Adrenal gland (tissue), 12 donors: ENCODE measurements around the gene HLX. TPM values are rescaled to one million over a fixed set of nuclear protein-coding genes. Genes with fewer than 3 reads are reported as not detected.

ENCODE experiments used
- DNase-seq, 7 donors: peaks; one replicate each; pipeline ENCODE4 v3.0.0-alpha.2; 2019 to 2020
- H3K27ac ChIP-seq, 5 donors: fragments of 200-600 bp; sonication (generic) in 4 of 5; 1 replicate in 3 of 5; 2 replicates in 2 of 5; pipeline versions ENCODE4 v1.5.1 to v1.8.0; 2016 to 2020; ENCODE audit warnings: mild to moderate bottlenecking in 1 of 5
- H3K27me3 ChIP-seq: fragments of 200-600 bp; 2 replicates; pipeline ENCODE4 v1.8.0; 2021
- H3K36me3 ChIP-seq, 2 donors: fragments of 200-600 bp; replicated peaks in 1 of 2; 1 replicate in 1 of 2; 2 replicates in 1 of 2; pipeline versions ENCODE4 v1.5.1 to v1.8.0; 2018 to 2022
- H3K4me1 ChIP-seq, 2 donors: fragments of 200-600 bp; replicated peaks in 1 of 2; 1 replicate in 1 of 2; 2 replicates in 1 of 2; pipeline versions ENCODE4 v1.5.1 to v1.8.0; 2018 to 2021
- H3K4me3 ChIP-seq, 4 donors: fragments of 200-600 bp; sonication (generic) in 3 of 4; one replicate each; pipeline ENCODE4 v1.5.1; 2016 to 2018
- H3K9me3 ChIP-seq, 3 donors: fragments of 200-600 bp; sonication (generic) in 1 of 3; replicated peaks in 1 of 3; 1 replicate in 2 of 3; 2 replicates in 1 of 3; pipeline versions ENCODE4 v1.5.1 to v1.8.0; 2016 to 2021
- CTCF ChIP-seq, 6 experiments: fragments of 450-650 bp in 4 of 6; fragments of 200-600 bp in 2 of 6; sonication (generic) in 1 of 6; IDR thresholded peaks; 1 replicate in 5 of 6; 2 replicates in 1 of 6; pipeline versions ENCODE4 v1.5.1 to v1.8.0; 2016 to 2021; ENCODE audit warnings: antibody characterized with exemption in 6 of 6, mild to moderate bottlenecking in 2 of 6, moderate library complexity in 1 of 6
- POLR2A ChIP-seq, 2 donors: fragments of 450-650 bp; IDR thresholded peaks; one replicate each; pipeline ENCODE4 v1.6.1; 2017; ENCODE audit warnings: antibody characterized with exemption in 2 of 2, mild to moderate bottlenecking in 2 of 2, moderate library complexity in 1 of 2
- WGBS, 4 donors: extraction: QIAGEN DNeasy Blood & Tissue Kit in 2 of 4; methylation state at CpG; one replicate each; pipeline versions ENCODE4 v1.1.5 to v1.1.7; 2013 to 2017; 5-methylcytosine and 5-hydroxymethylcytosine counted together
- intact Hi-C, 2 donors: fragments of 100-400 bp; cut with DNase I; formaldehyde crosslinking; loops; one replicate each; pipeline versions ENCODE4 v1.14.1 to v1.15.0; 2022 to 2023
- polyA plus RNA-seq, 3 donors: library from polyadenylated mRNA; stranded (reverse); fragments of 200-250 nt in 2 of 3; fragments of 350-450 nt in 1 of 3; fragmentation: Illumina TruSeq in 1 of 3; extraction: RNeasy Lipid Tissue Mini Kit (QIAGEN cat#74804) in 1 of 3; gene quantifications; one replicate each; pipeline ENCODE4 v1.2.3, GENCODE V29; 2013 to 2014
- total RNA-seq, 9 donors: library from RNA; depleted of rRNA in 4 of 9; stranded (reverse); fragments of >200 nt in 4 of 9; fragments of 120-200 nt in 1 of 9; fragmentation: NEBNext Ultra II Directional in 1 of 9; extraction: Animal tissue kit (Norgen Biotek cat#: 25700) in 1 of 9; gene quantifications; one replicate each; pipeline versions ENCODE4 v1.1.0 to v1.2.4, GENCODE V29; 2013 to 2023
- donor health status: healthy with polysubstance abuse.
- donor health status: Bipolar disorder and iron deficiency.
- donor health status: DM: yes; HTN: yes; CAD: no.
- donor health status: DM: no; HTN: no; CAD: no.
- donor health status: DM: no; HTN: no; CAD: no.
- donor health status: DM: yes; HTN: yes; CAD: no.

HLX gene
- total and polyA plus RNA-seq, 12 donors = 0.81 to 13.8 (median 7.0) TPM

- Histone ChIP-seq H3K4me3 (peak overlapping the region in 1 of 4 donors; percentile 38), H3K36me3 (no peaks in the 10 kb centered on the region), H3K9me3 (no peaks in the 10 kb centered on the region), H3K27ac (no peak overlapping the region), H3K4me1 (peaks cover 0 to 3% of the 10 kb centered on the region in 2 donors), H3K27me3 (peaks cover 72% of the 10 kb centered on the region)
- intact Hi-C loops = no loop called here
- 39 to 54% (median 46%) methylated on average over 11 of the region's 11 CpGs for WGBS, 4 donors
- DNase-seq = no peak
- TF ChIP-seq POLR2A (IDR thresholded peaks at IDR 0.05) (no peak), CTCF (IDR thresholded peaks at IDR 0.05) (no peak)
These were observed 14.4 kb downstream of the HLX start for GRCh38 chr1:220893701-220894024.

GRCh38 chr1:220894025-220894923, 15.0 kb downstream of the HLX start:
- 21 to 43% (median 27%) methylated on average over 37 to 71 of the region's 71 CpGs for WGBS, 4 donors
- no peaks in the 10 kb centered on the region for H3K36me3 ChIP-seq
- DNase-seq = no peak
- peak overlapping the region in 1 of 4 donors; percentile 38 for H3K4me3 ChIP-seq
- no peak overlapping the region for H3K27ac ChIP-seq
- TF ChIP-seq CTCF (IDR thresholded peaks at IDR 0.05) = no peak
- TF ChIP-seq POLR2A (IDR thresholded peaks at IDR 0.05) = no peak
- peaks cover 68% of the 10 kb centered on the region for H3K27me3 ChIP-seq
- no peaks in the 10 kb centered on the region for H3K9me3 ChIP-seq
- peaks cover 0 to 3% of the 10 kb centered on the region in 2 donors for H3K4me1 ChIP-seq
- intact Hi-C loops = no loop called here

- no peak for TF ChIP-seq POLR2A (IDR thresholded peaks at IDR 0.05)
- TF ChIP-seq CTCF (IDR thresholded peaks at IDR 0.05) = no peak
- Histone ChIP-seq H3K4me3 (no peak overlapping the region), H3K36me3 (no peaks in the 10 kb centered on the region), H3K27ac (no peak overlapping the region), H3K4me1 (peaks cover 0 to 3% of the 10 kb centered on the region in 2 donors), H3K9me3 (no peaks in the 10 kb centered on the region), H3K27me3 (peaks cover 62% of the 10 kb centered on the region)
- 52 to 83% (median 73%) methylated on average over 10 to 13 of the region's 13 CpGs for WGBS, 4 donors
- DNase-seq = no peak
- intact Hi-C loops = no loop called here
These were observed 15.6 kb downstream of the HLX start for GRCh38 chr1:220894924-220895256.

GRCh38 chr1:220895412-220895946, 16.2 kb downstream of the HLX start:
- H3K9me3 ChIP-seq = no peaks in the 10 kb centered on the region
- intact Hi-C loops = no loop called here
- no peaks in the 10 kb centered on the region for H3K36me3 ChIP-seq
- H3K27ac ChIP-seq = no peak overlapping the region
- no peak overlapping the region for H3K4me3 ChIP-seq
- peaks cover 0 to 3% of the 10 kb centered on the region in 2 donors for H3K4me1 ChIP-seq
- H3K27me3 ChIP-seq = peaks cover 57% of the 10 kb centered on the region
- TF ChIP-seq POLR2A (IDR thresholded peaks at IDR 0.05) = no peak
- WGBS, 4 donors = 31 to 43% (median 39%) methylated on average over 13 to 35 of the region's 35 CpGs
- DNase-seq = no peak
